Smooth muscle cell (in vitro differentiated cells): ENCODE measurements around the gene PRG2. TPM values are rescaled to one million over a fixed set of nuclear protein-coding genes. Genes with fewer than 3 reads are reported as not detected.

ENCODE experiments used
- DNase-seq: peaks from one replicate; lab custom pipeline; 2025; ENCODE audit not compliant: unreplicated experiment; lab: John Stamatoyannopoulos, UW
- H2AFZ ChIP-seq: fragments of 200-600 bp; sonication (generic); 2 replicates; pipeline ENCODE4 v1.6.0; 2016; ENCODE audit warnings: antibody characterized with exemption, low read depth, mild to moderate bottlenecking
- H3F3A ChIP-seq: fragments of 200-600 bp; sonication (generic); 2 replicates; pipeline ENCODE4 v1.6.0; 2017; ENCODE audit warnings: antibody characterized with exemption, low read depth
- H3K27ac ChIP-seq: fragments of 200-600 bp; sonication (generic); 2 replicates; pipeline ENCODE4 v1.5.1; 2016; ENCODE audit warnings: low read depth, mild to moderate bottlenecking
- H3K27me3 ChIP-seq: fragments of 200-600 bp; sonication (generic); 2 replicates; pipeline ENCODE4 v1.6.1; 2016; ENCODE audit warnings: low read depth, mild to moderate bottlenecking
- H3K36me3 ChIP-seq: fragments of 200-600 bp; sonication (generic); 2 replicates; pipeline ENCODE4 v1.5.1; 2016; ENCODE audit warnings: low read depth
- H3K4me1 ChIP-seq: fragments of 200-600 bp; sonication (generic); 2 replicates; pipeline ENCODE4 v1.5.1; 2016; ENCODE audit warnings: low read depth
- H3K4me2 ChIP-seq: fragments of 200-600 bp; sonication (generic); 2 replicates; pipeline ENCODE4 v1.6.0; 2016; ENCODE audit warnings: mild to moderate bottlenecking
- H3K4me3 ChIP-seq: fragments of 200-600 bp; sonication (generic); 2 replicates; pipeline ENCODE4 v1.5.1; 2016; ENCODE audit warnings: mild to moderate bottlenecking
- H3K79me2 ChIP-seq: fragments of 200-600 bp; sonication (generic); 2 replicates; pipeline ENCODE4 v1.6.0; 2016; ENCODE audit warnings: low read depth, mild to moderate bottlenecking
- H3K9ac ChIP-seq: fragments of 200-600 bp; sonication (generic); 2 replicates; pipeline ENCODE4 v1.6.0; 2016; ENCODE audit warnings: low read depth
- H3K9me3 ChIP-seq: fragments of 200-600 bp; sonication (generic); replicated peaks from 2 replicates; pipeline ENCODE4 v1.5.1; 2016; ENCODE audit warnings: low read depth
- H4K20me1 ChIP-seq: fragments of 200-600 bp; sonication (generic); 2 replicates; pipeline ENCODE4 v1.6.0; 2016; ENCODE audit warnings: low read depth
- CTCF ChIP-seq: fragments of 200-600 bp; sonication (generic); IDR thresholded peaks from 2 replicates; pipeline ENCODE4 v1.5.1; 2017; ENCODE audit warnings: borderline replicate concordance, mild to moderate bottlenecking, antibody characterized with exemption; ENCODE audit not compliant: insufficient read depth, poor library complexity, severe bottlenecking
- WGBS: methylation state at CpG from one replicate; pipeline ENCODE4 v1.1.7; 2016; ENCODE audit warnings: low lambda C conversion rate; 5-methylcytosine and 5-hydroxymethylcytosine counted together
- polyA plus RNA-seq: library from polyadenylated mRNA; unstranded; fragments of >200 nt; fragmentation: Nextera tagmentation; extraction: Ambion mirVana; gene quantifications from 2 replicates; pipeline ENCODE4 v1.2.1, GENCODE V29; 2016
- total RNA-seq: library from RNA; depleted of rRNA; stranded (reverse); fragments of >200 nt; gene quantifications from 2 replicates; pipeline ENCODE4 v1.2.3, GENCODE V29; 2014

The PRG2 gene
- total and polyA plus RNA-seq, 2 experiments from 2014 or later, result not detected

GRCh38 chr11:57368845-57369232 lies 21.6 kb downstream of the PRG2 start:
- H3K4me3 ChIP-seq, result no peak overlapping the region
- DNase-seq, result no peak
- peaks cover 15% of the 10 kb centered on the region for H3K4me1 ChIP-seq
- H3K9ac ChIP-seq, result no peak overlapping the region
- H3K79me2 ChIP-seq, result no peaks in the 10 kb centered on the region
- no peaks in the 10 kb centered on the region for H4K20me1 ChIP-seq
- H3K27me3 ChIP-seq, result no peaks in the 10 kb centered on the region
- H3F3A ChIP-seq, result peaks cover 5% of the 10 kb centered on the region
- no peak overlapping the region for H2AFZ ChIP-seq
- WGBS, result 83% methylated on average over 5 of the region's 5 CpGs
- no peak overlapping the region for H3K27ac ChIP-seq
- no peaks in the 10 kb centered on the region for H3K9me3 ChIP-seq
- H3K36me3 ChIP-seq, result no peaks in the 10 kb centered on the region
- TF ChIP-seq CTCF, result no peak
- no peak overlapping the region for H3K4me2 ChIP-seq

GRCh38 chr11:57368106-57368844 lies 22.2 kb downstream of the PRG2 start:
- Histone ChIP-seq H3K4me2 (no peak overlapping the region), H2AFZ (no peak overlapping the region), H3K4me3 (no peak overlapping the region), H3F3A (peaks cover 5% of the 10 kb centered on the region), H3K79me2 (no peaks in the 10 kb centered on the region), H3K4me1 (peaks cover 15% of the 10 kb centered on the region), H4K20me1 (no peaks in the 10 kb centered on the region), H3K36me3 (no peaks in the 10 kb centered on the region), H3K9ac (no peak overlapping the region), H3K27ac (no peak overlapping the region), H3K9me3 (no peaks in the 10 kb centered on the region), H3K27me3 (no peaks in the 10 kb centered on the region)
- no peak for DNase-seq
- TF ChIP-seq CTCF, result no peak
- 87% methylated on average over 19 of the region's 19 CpGs for WGBS

GRCh38 chr11:57364851-57365660 lies 25.4 kb downstream of the PRG2 start:
- Histone ChIP-seq H3K9ac (no peak overlapping the region), H3K36me3 (no peaks in the 10 kb centered on the region), H3K4me2 (no peak overlapping the region), H3K79me2 (no peaks in the 10 kb centered on the region), H3K27me3 (peaks cover 4% of the 10 kb centered on the region), H3K4me3 (no peak overlapping the region), H3K4me1 (peaks cover 15% of the 10 kb centered on the region), H2AFZ (no peak overlapping the region), H3K27ac (no peak overlapping the region), H3F3A (no peaks in the 10 kb centered on the region), H4K20me1 (no peaks in the 10 kb centered on the region), H3K9me3 (no peaks in the 10 kb centered on the region)
- no peak for TF ChIP-seq CTCF
- no peak for DNase-seq
- WGBS, result 63% methylated on average over 9 of the region's 9 CpGs
